ENCODE results near the gene C4A. TPM values are rescaled to one million over a fixed set of nuclear protein-coding genes. Genes with fewer than 3 reads are reported as not detected.
"Not testable (repeated sequence)": the region's sequence is repeated elsewhere in the genome, so short reads cannot be mapped to it uniquely, and the experiment has no call there.

The C4A gene
- total RNA-seq, 1 experiment from 2014 or later = 13.1 TPM

- Mint-ChIP-seq H3K9me3 (ENCODE audit: low read depth, unreplicated experiment) (no peaks in the 10 kb centered on the region), H3K36me3 (ENCODE audit: insufficient read depth, unreplicated experiment) (no peaks in the 10 kb centered on the region), H3K4me1 (ENCODE audit: low read depth, unreplicated experiment) (peaks cover 16% of the 10 kb centered on the region), H3K27ac (ENCODE audit: unreplicated experiment) (no peak overlapping the region), H3K4me3 (ENCODE audit: low read depth, unreplicated experiment) (no peak overlapping the region), H3K27me3 (ENCODE audit: unreplicated experiment) (peaks cover 33% of the 10 kb centered on the region)
- no TSS peak for BruUV-seq (replicated peaks)
- intact Hi-C loops (cut with micrococcal nuclease; ENCODE audit: unreplicated experiment) = no loop called here
- peak; percentile 95 for TF ChIP-seq CTCF (IDR thresholded peaks at IDR 0.05; ENCODE audit: unreplicated experiment)
- CTCF ChIA-PET = interaction anchor here (1.5 kb wide), 1 partner anchor 128 kb away, joined by 3 read pairs; no protein-coding TSS in a partner anchor
- DNase-seq = peak; percentile 93
Observed at GRCh38 chr6:32047855-32048766, 66.3 kb downstream of the C4A start.

DNA sequence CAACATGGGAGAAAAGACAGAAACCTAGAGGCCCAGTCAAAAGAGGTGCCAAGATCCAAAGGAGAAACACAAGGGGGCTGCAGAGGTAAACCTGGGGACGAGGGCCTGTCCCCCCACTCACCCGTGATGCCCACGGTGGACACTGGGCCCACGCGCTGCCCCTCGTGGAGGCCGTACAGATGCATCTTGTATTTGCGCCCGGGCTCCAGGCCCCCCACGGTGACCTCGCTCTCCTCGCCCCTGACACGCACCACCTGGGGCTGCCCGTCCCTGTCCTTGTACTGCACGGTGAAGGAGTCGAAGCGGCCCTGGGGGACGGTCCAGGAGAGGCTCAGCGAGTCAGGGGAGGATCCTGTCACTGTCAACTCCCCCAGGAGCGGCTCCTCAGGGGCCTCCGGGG is 67.3 kb downstream of the C4A start:
- DNase-seq; H3K9me3 Mint-ChIP-seq (ENCODE audit: low read depth, unreplicated experiment); H3K27ac Mint-ChIP-seq (ENCODE audit: unreplicated experiment); CTCF ChIA-PET; H3K4me3 Mint-ChIP-seq (ENCODE audit: low read depth, unreplicated experiment); H3K36me3 Mint-ChIP-seq (ENCODE audit: insufficient read depth, unreplicated experiment); intact Hi-C loops (cut with micrococcal nuclease; ENCODE audit: unreplicated experiment); BruUV-seq (replicated peaks): not testable (repeated sequence)
- H3K4me1 Mint-ChIP-seq (ENCODE audit: low read depth, unreplicated experiment) = peaks cover 16% of the 10 kb centered on the region
- peaks cover 44% of the 10 kb centered on the region for H3K27me3 Mint-ChIP-seq (ENCODE audit: unreplicated experiment)

GRCh38 chr6:32049736-32050135 is 67.9 kb downstream of the C4A start:
- H3K9me3 Mint-ChIP-seq (ENCODE audit: low read depth, unreplicated experiment); H3K27ac Mint-ChIP-seq (ENCODE audit: unreplicated experiment); H3K4me3 Mint-ChIP-seq (ENCODE audit: low read depth, unreplicated experiment); BruUV-seq (replicated peaks); CTCF ChIA-PET; intact Hi-C loops (cut with micrococcal nuclease; ENCODE audit: unreplicated experiment); DNase-seq; H3K36me3 Mint-ChIP-seq (ENCODE audit: insufficient read depth, unreplicated experiment): not testable (repeated sequence)
- H3K4me1 Mint-ChIP-seq (ENCODE audit: low read depth, unreplicated experiment) = peaks cover 16% of the 10 kb centered on the region
- H3K27me3 Mint-ChIP-seq (ENCODE audit: unreplicated experiment) = peaks cover 50% of the 10 kb centered on the region

- no peaks in the 10 kb centered on the region for H3K9me3 Mint-ChIP-seq (ENCODE audit: low read depth, unreplicated experiment)
- intact Hi-C loops (cut with micrococcal nuclease; ENCODE audit: unreplicated experiment) = no loop called here
- no peak overlapping the region for H3K27ac Mint-ChIP-seq (ENCODE audit: unreplicated experiment)
- peaks cover 16% of the 10 kb centered on the region for H3K4me1 Mint-ChIP-seq (ENCODE audit: low read depth, unreplicated experiment)
- H3K4me3 Mint-ChIP-seq (ENCODE audit: low read depth, unreplicated experiment) = no peak overlapping the region
- DNase-seq = no peak
- TF ChIP-seq CTCF (IDR thresholded peaks at IDR 0.05; ENCODE audit: unreplicated experiment) = no peak
- no TSS peak for BruUV-seq (replicated peaks)
- CTCF ChIA-PET = interaction anchor here (0.6 kb wide), 2 partner anchors 95 to 146 kb away, joined by 3 to 6 read pairs; no protein-coding TSS in a partner anchor
- H3K36me3 Mint-ChIP-seq (ENCODE audit: insufficient read depth, unreplicated experiment) = no peaks in the 10 kb centered on the region
- H3K27me3 Mint-ChIP-seq (ENCODE audit: unreplicated experiment) = peaks cover 58% of the 10 kb centered on the region
Observed at GRCh38 chr6:32050562-32050961, 68.7 kb downstream of the C4A start.

Small RNAs within 50 kb of the gene (microRNA-seq; reads per million reads assigned to microRNA genes)
- 7.4 reads per million, percentile 26 among the genes with 10 or more reads in this experiment for gene MIR1236

Other genes with a start within 250 kb of the C4A start
- gene CLIC1, start 245.5 kb upstream of the C4A start, total RNA-seq (2022) = 943 and 1,109 TPM in 2 replicates
- 156 and 176 TPM in 2 replicates for gene MSH5, start 242.1 kb upstream of the C4A start, total RNA-seq (2022)
- gene SAPCD1, start 219.4 kb upstream of the C4A start, total RNA-seq (2022) = 26.6 and 30.3 TPM in 2 replicates
- 22.1 and 37.6 TPM in 2 replicates for gene VWA7, start 204.7 kb upstream of the C4A start, total RNA-seq (2022)
- 316 and 331 TPM in 2 replicates for gene VARS1, start 186.3 kb upstream of the C4A start, total RNA-seq (2022)
- 126 and 144 TPM in 2 replicates for gene LSM2, start 175.1 kb upstream of the C4A start, total RNA-seq (2022)
- 4.2 and 4.3 TPM in 2 replicates for gene HSPA1L, start 166.8 kb upstream of the C4A start, total RNA-seq (2022)
- 1,238 and 1,263 TPM in 2 replicates for gene HSPA1A, start 166.5 kb upstream of the C4A start, total RNA-seq (2022)
- gene HSPA1B, start 154.3 kb upstream of the C4A start, total RNA-seq (2022) = 687 and 705 TPM in 2 replicates
- gene NEU1, start 119.2 kb upstream of the C4A start, total RNA-seq (2022) = 133 and 159 TPM in 2 replicates
- gene SLC44A4, start 103.1 kb upstream of the C4A start, total RNA-seq (2022) = 185 and 238 TPM in 2 replicates
- gene EHMT2, start 84.4 kb upstream of the C4A start, total RNA-seq (2022) = 131 and 138 TPM in 2 replicates
- gene ZBTB12, start 80.0 kb upstream of the C4A start, total RNA-seq (2022) = 22.6 and 28.1 TPM in 2 replicates
- 5.0 and 6.3 TPM in 2 replicates for gene C2, start 54.3 kb upstream of the C4A start, total RNA-seq (2022)
- gene CFB, start 36.0 kb upstream of the C4A start, total RNA-seq (2022) = 944 and 1,205 TPM in 2 replicates
- gene NELFE, start 23.1 kb upstream of the C4A start, total RNA-seq (2022) = 141 and 157 TPM in 2 replicates
- gene SKIC2, start 22.9 kb upstream of the C4A start, total RNA-seq (2022) = 182 and 201 TPM in 2 replicates
- 40.9 and 43.6 TPM in 2 replicates for gene DXO, start 9.9 kb upstream of the C4A start, total RNA-seq (2022)
- 7.8 and 13.4 TPM in 2 replicates for gene C4B, start 32.7 kb downstream of the C4A start, total RNA-seq (2022)
- 0.76 and 0.78 TPM in 2 replicates for gene CYP21A2, start 56.4 kb downstream of the C4A start, total RNA-seq (2022)
- gene TNXB, start 127.3 kb downstream of the C4A start, total RNA-seq (2022) = 10.6 and 11.3 TPM in 2 replicates
- gene ATF6B, start 146.2 kb downstream of the C4A start, total RNA-seq (2022) = 185 and 196 TPM in 2 replicates
- 13.8 and 15.6 TPM in 2 replicates for gene FKBPL, start 148.2 kb downstream of the C4A start, total RNA-seq (2022)
- gene PRRT1, start 169.9 kb downstream of the C4A start, total RNA-seq (2022) = 1.7 and 2.9 TPM in 2 replicates
- 29.1 and 31.0 TPM in 2 replicates for gene PPT2, start 172.1 kb downstream of the C4A start, total RNA-seq (2022)
- 18.8 and 20.2 TPM in 2 replicates for gene EGFL8, start 182.5 kb downstream of the C4A start, total RNA-seq (2022)
- 138 and 139 TPM in 2 replicates for gene AGPAT1, start 194.0 kb downstream of the C4A start, total RNA-seq (2022)
- gene RNF5, start 196.3 kb downstream of the C4A start, total RNA-seq (2022) = 85.4 and 89.6 TPM in 2 replicates
- 14.3 and 14.4 TPM in 2 replicates for gene AGER, start 202.2 kb downstream of the C4A start, total RNA-seq (2022)
- gene PBX2, start 208.1 kb downstream of the C4A start, total RNA-seq (2022) = 122 and 141 TPM in 2 replicates
- gene GPSM3, start 210.6 kb downstream of the C4A start, total RNA-seq (2022) = 6.2 and 6.3 TPM in 2 replicates
- 4.7 and 5.7 TPM in 2 replicates for gene NOTCH4, start 242.0 kb downstream of the C4A start, total RNA-seq (2022)

All from Calu3 (cell line).